Measurements from ENCODE around the gene HADHB. TPM values are rescaled to one million over a fixed set of nuclear protein-coding genes. Genes with fewer than 3 reads are reported as not detected.

Gene HADHB
- total and polyA plus RNA-seq, 10 of the 15 experiments (the other 5 are each of a cell fraction or from before 2014, with no cell fraction given) = 53.7 to 145 (median 85.5) TPM

DNA sequence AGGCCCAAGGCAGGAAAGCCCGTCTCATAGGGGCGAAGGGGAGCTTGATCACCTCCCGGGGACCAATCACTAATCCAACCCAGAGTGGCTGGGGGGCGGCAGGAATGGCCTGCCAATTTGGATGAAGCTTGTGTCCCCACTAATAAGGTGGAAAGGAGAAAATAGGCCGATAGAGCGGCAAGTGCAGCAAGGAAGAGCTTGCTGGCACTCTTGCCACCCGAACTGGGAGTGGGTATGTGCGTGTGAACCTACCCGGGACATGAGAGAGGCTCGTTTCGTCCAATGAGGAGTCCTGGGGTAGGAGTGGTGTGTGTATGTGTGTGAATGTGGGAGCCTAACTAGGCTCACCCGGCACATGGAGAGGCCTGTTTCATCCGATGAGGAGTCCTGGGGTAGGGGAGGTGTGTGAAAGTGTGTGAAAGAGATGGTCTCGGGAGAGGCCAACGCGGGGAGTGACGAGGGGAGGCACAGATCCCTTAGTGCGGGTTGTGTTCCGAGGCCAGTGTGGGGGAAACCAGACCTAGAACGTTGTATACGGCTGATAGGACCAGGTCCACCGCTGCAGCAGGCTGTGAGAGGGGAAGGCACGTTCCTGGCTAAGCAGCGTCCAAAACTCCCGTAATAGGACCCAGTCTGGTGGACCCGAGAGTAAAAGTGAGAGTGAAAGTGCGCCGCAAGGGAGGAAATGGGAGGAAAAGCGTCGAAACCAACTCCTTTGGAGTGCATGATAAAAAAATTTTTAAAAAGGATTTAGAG is 54.1 kb downstream of the HADHB start:
- in situ Hi-C loops (cut with MboI) = no loop called here
- peak; percentile 85 for ATAC-seq
- H3K4me2 ChIP-seq (ENCODE audit: control insufficient read depth, insufficient read depth) = peak overlapping the region; percentile 96
- H3K9ac ChIP-seq (ENCODE audit: control insufficient read depth, insufficient read depth, low read length) = peak overlapping the region; percentile 58
- H3K27me3 ChIP-seq (replicated peaks in 1 of 2; ENCODE audit: control insufficient read depth in 2 of 2, insufficient read depth in 2 of 2, low read length in 1 of 2) = no peaks in the 10 kb centered on the region
- RAD21 ChIA-PET (ENCODE audit: unreplicated experiment) = interaction anchor here (1.6 kb wide), 1 partner anchor 17 kb away, joined by 4 read pairs; no protein-coding TSS in a partner anchor
- CTCF ChIA-PET = interaction anchor here (0.8 to 1.5 kb wide), 2 partner anchors 55 to 1156 kb away, joined by 3 to 6 read pairs; no protein-coding TSS in a partner anchor
- 9% methylated on average over 30 of the region's 30 CpGs for WGBS (ENCODE audit: insufficient coverage, insufficient replicate concordance, low lambda C conversion rate, missing lambda C conversion rate)
- H3K36me3 ChIP-seq (ENCODE audit: control insufficient read depth in 2 of 2, insufficient read depth in 2 of 2, low read length in 1 of 2) = no peaks in the 10 kb centered on the region
- no peaks in the 10 kb centered on the region for H3K9me3 ChIP-seq (replicated peaks; ENCODE audit: control insufficient read depth, insufficient read depth, low read length)
- intact Hi-C loops (cut with micrococcal nuclease; ENCODE audit: unreplicated experiment) = no loop called here
- BruUV-seq (replicated peaks) = no TSS peak
- peak overlapping the region; percentile 38 for H3K27ac ChIP-seq (ENCODE audit: control insufficient read depth, insufficient read depth)
- H4K20me1 ChIP-seq (ENCODE audit: control insufficient read depth, insufficient read depth) = no peaks in the 10 kb centered on the region
- FAIRE-seq = no peak
- H3K4me3 ChIP-seq = peak overlapping the region; percentile 57
- H2AFZ ChIP-seq (ENCODE audit: control insufficient read depth, low read depth, low read length) = peak overlapping the region; percentile 78
- no peaks in the 10 kb centered on the region for H3K79me2 ChIP-seq (ENCODE audit: control insufficient read depth, insufficient read depth, low read length)
- peaks cover 4% of the 10 kb centered on the region; the same call in 1 of the 2 replicates for H3K4me1 ChIP-seq (ENCODE audit: control insufficient read depth, insufficient read depth, low read length)
- POLR2A ChIA-PET = interaction anchor here (0.8 to 2.7 kb wide), 2 partner anchors 54 to 61 kb away, joined by 3 to 24 read pairs; partner anchors contain the start of genes HADHA and HADHB
- DNase-seq (ENCODE audit: low read depth, low spot score) = peak; percentile 9
- SMC1A ChIA-PET (ENCODE audit: uncharacterized antibody, unreplicated experiment) = interaction anchor here (0.7 to 3.0 kb wide), 6 partner anchors 25 to 488 kb away, joined by 3 to 10 read pairs (median 6); partner anchors contain the start of genes ADGRF3 and SELENOI
- TF ChIP-seq EED (IDR thresholded peaks at IDR 0.05; ENCODE audit: low read depth) (peak; percentile 68; the same call in 1 of the 2 replicates), RUNX3 (IDR thresholded peaks at IDR 0.05; ENCODE audit: low read length) (peak; percentile 46), HDGF (IDR thresholded peaks at IDR 0.05) (peak; percentile 68; the same call in 1 of the 2 replicates), IKZF2 (IDR thresholded peaks at IDR 0.05) (peak; percentile 51 to 64), MEF2B (IDR thresholded peaks at IDR 0.05; ENCODE audit: partially characterized antibody, poor library complexity, severe bottlenecking) (peak; percentile 17), IKZF1 (conservative IDR thresholded peaks at IDR 0.05) (peak; percentile 46; the same call in 1 of the 2 replicates), TCF7 (IDR thresholded peaks at IDR 0.05; ENCODE audit: borderline replicate concordance) (no peak), STAT3 (IDR thresholded peaks at IDR 0.05; ENCODE audit: low read depth, low read length) (no peak), NFIC (IDR thresholded peaks at IDR 0.05; ENCODE audit: low read depth, low read length) (no peak), NR2C2 (IDR thresholded peaks at IDR 0.05; ENCODE audit: borderline replicate concordance, control insufficient read depth, insufficient read length, low read depth) (no peak), HDAC6 (IDR thresholded peaks at IDR 0.05; ENCODE audit: unreplicated experiment) (no peak), ATF7 (IDR thresholded peaks at IDR 0.05; ENCODE audit: low read depth) (0 out of 2 replicates have a peak, but pooled peaks have one; percentile 20), MTA2 (IDR thresholded peaks at IDR 0.05; ENCODE audit: low read depth) (0 out of 2 replicates have a peak, but pooled peaks have one; percentile 25), PAX8 (IDR thresholded peaks at IDR 0.05) (no peak), KLF5 (IDR thresholded peaks at IDR 0.05; ENCODE audit: partially characterized antibody) (no peak), NFYA (IDR thresholded peaks at IDR 0.05; ENCODE audit: borderline replicate concordance, low read depth, low read length) (no peak), SMARCA5 (IDR thresholded peaks at IDR 0.05) (no peak), SPI1 (IDR thresholded peaks at IDR 0.05; ENCODE audit: borderline replicate concordance, insufficient read depth, low read depth, low read length) (peak; percentile 53; the same call in 1 of the 2 replicates), SUZ12 (IDR thresholded peaks at IDR 0.05; ENCODE audit: unreplicated experiment) (no peak), MTA3 (IDR thresholded peaks at IDR 0.05; ENCODE audit: borderline replicate concordance, low read length) (no peak), POLR2AphosphoS5 (IDR thresholded peaks at IDR 0.05; ENCODE audit: low read length) (no peak)
- TF ChIP-seq, protein P1, sequence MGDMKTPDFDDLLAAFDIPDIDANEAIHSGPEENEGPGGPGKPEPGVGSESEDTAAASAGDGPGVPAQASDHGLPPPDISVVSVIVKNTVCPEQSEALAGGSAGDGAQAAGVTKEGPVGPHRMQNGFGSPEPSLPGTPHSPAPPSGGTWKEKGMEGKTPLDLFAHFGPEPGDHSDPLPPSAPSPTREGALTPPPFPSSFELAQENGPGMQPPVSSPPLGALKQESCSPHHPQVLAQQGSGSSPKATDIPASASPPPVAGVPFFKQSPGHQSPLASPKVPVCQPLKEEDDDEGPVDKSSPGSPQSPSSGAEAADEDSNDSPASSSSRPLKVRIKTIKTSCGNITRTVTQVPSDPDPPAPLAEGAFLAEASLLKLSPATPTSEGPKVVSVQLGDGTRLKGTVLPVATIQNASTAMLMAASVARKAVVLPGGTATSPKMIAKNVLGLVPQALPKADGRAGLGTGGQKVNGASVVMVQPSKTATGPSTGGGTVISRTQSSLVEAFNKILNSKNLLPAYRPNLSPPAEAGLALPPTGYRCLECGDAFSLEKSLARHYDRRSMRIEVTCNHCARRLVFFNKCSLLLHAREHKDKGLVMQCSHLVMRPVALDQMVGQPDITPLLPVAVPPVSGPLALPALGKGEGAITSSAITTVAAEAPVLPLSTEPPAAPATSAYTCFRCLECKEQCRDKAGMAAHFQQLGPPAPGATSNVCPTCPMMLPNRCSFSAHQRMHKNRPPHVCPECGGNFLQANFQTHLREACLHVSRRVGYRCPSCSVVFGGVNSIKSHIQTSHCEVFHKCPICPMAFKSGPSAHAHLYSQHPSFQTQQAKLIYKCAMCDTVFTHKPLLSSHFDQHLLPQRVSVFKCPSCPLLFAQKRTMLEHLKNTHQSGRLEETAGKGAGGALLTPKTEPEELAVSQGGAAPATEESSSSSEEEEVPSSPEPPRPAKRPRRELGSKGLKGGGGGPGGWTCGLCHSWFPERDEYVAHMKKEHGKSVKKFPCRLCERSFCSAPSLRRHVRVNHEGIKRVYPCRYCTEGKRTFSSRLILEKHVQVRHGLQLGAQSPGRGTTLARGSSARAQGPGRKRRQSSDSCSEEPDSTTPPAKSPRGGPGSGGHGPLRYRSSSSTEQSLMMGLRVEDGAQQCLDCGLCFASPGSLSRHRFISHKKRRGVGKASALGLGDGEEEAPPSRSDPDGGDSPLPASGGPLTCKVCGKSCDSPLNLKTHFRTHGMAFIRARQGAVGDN (IDR thresholded peaks at IDR 0.05) = 0 out of 2 replicates have a peak, but pooled peaks have one; percentile 20
